ENCODE data around the gene SLC9A9. TPM values are rescaled to one million over a fixed set of nuclear protein-coding genes. Genes with fewer than 3 reads are reported as not detected.

Gene SLC9A9
- total RNA-seq, 4 donors from 2014 or later = 2.1 to 40.4 (median 7.2) TPM

DNA sequence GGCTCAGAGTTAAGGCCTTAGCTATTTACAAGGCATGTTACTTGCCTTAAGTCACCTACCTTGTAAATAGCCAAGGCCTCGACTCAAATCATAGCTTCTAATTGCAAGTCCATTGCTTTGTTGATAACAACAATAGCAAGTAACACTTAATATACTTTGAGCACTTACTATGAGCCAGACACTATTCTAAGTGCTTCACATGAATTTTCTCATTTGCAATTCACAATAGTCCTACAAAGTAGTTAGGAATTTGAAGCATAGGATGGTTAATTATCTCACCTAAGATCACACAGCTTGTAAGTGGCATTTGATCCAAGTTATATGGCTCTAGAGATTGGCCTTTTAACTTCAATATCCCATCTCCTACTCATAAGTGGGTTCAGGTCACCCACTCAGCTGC, 28.4 kb downstream of the SLC9A9 start:
- H3K4me1 ChIP-seq = peaks cover 0 to 8% (median under 1%) of the 10 kb centered on the region in 4 donors
- DNase-seq = no peak
- H3K27ac ChIP-seq = no peak overlapping the region
- no peak overlapping the region for H3K4me3 ChIP-seq
- no peaks in the 10 kb centered on the region for H3K36me3 ChIP-seq
- H3K27me3 ChIP-seq = no peaks in the 10 kb centered on the region
- H3K9me3 ChIP-seq = no peaks in the 10 kb centered on the region
- no peak for TF ChIP-seq CTCF (IDR thresholded peaks at IDR 0.05)
- TF ChIP-seq POLR2A (IDR thresholded peaks at IDR 0.05) = no peak

DNA sequence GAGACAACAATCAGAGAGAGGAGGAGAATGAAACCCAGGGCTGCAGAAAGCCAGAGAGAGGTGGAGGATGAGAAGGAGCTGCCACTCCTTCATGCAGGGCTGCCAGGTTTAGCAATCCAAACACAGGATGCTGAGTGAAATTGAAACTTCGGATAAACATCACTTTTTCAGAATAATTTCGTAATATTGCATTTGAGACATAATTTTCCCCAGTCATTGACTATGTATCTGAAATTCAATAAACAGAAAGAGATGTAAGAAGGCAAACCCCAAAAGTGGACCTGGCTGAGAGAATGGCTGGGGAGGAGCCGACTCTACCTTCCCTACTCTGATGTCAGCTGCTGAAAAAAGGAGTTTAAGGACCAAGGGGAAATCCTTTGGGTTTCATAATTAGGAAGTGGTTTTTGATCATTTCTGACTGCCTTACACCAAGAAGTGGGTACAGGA, 33.8 kb downstream of the SLC9A9 start:
- Histone ChIP-seq H3K4me3 (no peak overlapping the region), H3K27me3 (no peaks in the 10 kb centered on the region), H3K27ac (peak overlapping the region in 1 of 4 donors; percentile 30), H3K9me3 (no peaks in the 10 kb centered on the region), H3K36me3 (no peaks in the 10 kb centered on the region), H3K4me1 (peaks cover 0 to 3% (median 0%) of the 10 kb centered on the region in 4 donors)
- no peak for DNase-seq
- TF ChIP-seq CTCF (IDR thresholded peaks at IDR 0.05) (no peak), POLR2A (IDR thresholded peaks at IDR 0.05) (no peak)

GRCh38 chr3:143812481-143812880, 35.8 kb downstream of the SLC9A9 start:
- Histone ChIP-seq H3K4me3 (no peak overlapping the region), H3K27me3 (no peaks in the 10 kb centered on the region), H3K4me1 (peaks cover 0 to 3% (median 0%) of the 10 kb centered on the region in 4 donors), H3K9me3 (no peaks in the 10 kb centered on the region), H3K27ac (no peak overlapping the region), H3K36me3 (no peaks in the 10 kb centered on the region)
- no peak for DNase-seq
- TF ChIP-seq POLR2A (IDR thresholded peaks at IDR 0.05) (no peak), CTCF (IDR thresholded peaks at IDR 0.05) (no peak)

DNA sequence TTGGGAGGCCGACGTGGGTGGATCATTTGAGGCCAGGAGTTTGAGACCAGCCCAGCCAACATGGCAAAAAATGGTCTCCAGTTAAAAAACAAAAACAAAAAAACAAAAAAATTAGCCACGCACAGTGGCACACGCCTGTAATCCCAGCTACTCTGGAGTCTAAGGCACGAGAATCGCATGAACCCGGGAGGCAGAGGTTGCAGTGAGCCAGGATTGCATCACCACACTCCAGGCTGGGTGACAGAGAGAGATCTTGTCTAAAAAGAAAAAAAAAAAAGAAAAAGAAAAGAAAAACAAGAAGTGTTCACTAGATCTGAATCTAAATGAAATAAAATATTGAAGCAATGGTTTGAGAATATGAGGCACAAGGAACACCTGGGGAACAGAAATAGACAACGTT, 36.7 kb downstream of the SLC9A9 start:
- no peaks in the 10 kb centered on the region for H3K9me3 ChIP-seq
- peak in 1 of 3 donors; percentile 61 for DNase-seq
- peak overlapping the region in 1 of 4 donors; percentile 16 for H3K27ac ChIP-seq
- H3K4me1 ChIP-seq = peaks cover 0 to 3% (median 0%) of the 10 kb centered on the region in 4 donors
- TF ChIP-seq POLR2A (IDR thresholded peaks at IDR 0.05) (no peak), CTCF (IDR thresholded peaks at IDR 0.05) (no peak)
- no peaks in the 10 kb centered on the region for H3K27me3 ChIP-seq
- H3K4me3 ChIP-seq = no peak overlapping the region
- no peaks in the 10 kb centered on the region for H3K36me3 ChIP-seq

DNA sequence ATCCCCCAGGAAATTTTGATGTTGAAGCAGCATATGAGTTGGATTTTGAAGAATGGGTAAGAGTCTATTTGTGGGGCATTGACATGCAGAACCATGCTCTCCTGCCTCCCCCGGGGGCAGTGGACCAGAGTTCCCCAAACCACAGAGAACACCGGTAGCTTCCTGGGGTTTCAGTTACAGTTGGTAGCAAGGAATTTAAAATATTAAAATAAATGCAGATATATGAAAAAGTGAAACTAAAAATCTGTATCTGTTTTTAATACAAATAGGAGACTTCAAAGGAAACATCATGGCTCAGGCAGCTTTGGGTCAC, 37.4 kb downstream of the SLC9A9 start:
- H3K27ac ChIP-seq = no peak overlapping the region
- H3K36me3 ChIP-seq = no peaks in the 10 kb centered on the region
- DNase-seq = no peak
- H3K9me3 ChIP-seq = no peaks in the 10 kb centered on the region
- no peak overlapping the region for H3K4me3 ChIP-seq
- no peak for TF ChIP-seq CTCF (IDR thresholded peaks at IDR 0.05)
- no peak for TF ChIP-seq POLR2A (IDR thresholded peaks at IDR 0.05)
- peaks cover 0 to 3% (median 0%) of the 10 kb centered on the region in 4 donors for H3K4me1 ChIP-seq
- no peaks in the 10 kb centered on the region for H3K27me3 ChIP-seq
